Keratinocyte (primary cell): Measurements from ENCODE around the gene SEL1L. TPM values are rescaled to one million over a fixed set of nuclear protein-coding genes. Genes with fewer than 3 reads are reported as not detected.

Experiments
- DNase-seq: peaks from one replicate; pipeline ENCODE4 v3.0.0-alpha.2; 2011; ENCODE audit warnings: low read depth, missing footprints, low spot score
- FAIRE-seq: peaks from 2 replicates; lab custom pipeline; 2011; peaks lifted over from hg19 to GRCh38; lab: Jason Lieb, UNC
- H2AFZ ChIP-seq: 2 replicates; pipeline ENCODE4 v1.6.0; 2012; ENCODE audit warnings: low read length, control low read depth, inconsistent platforms; ENCODE audit not compliant: control insufficient read depth
- H3K27ac ChIP-seq: 2 replicates; pipeline ENCODE4 v1.5.1; 2011; ENCODE audit warnings: low read length; ENCODE audit not compliant: control insufficient read depth, insufficient read depth
- H3K27me3 ChIP-seq: 3 replicates; pipeline ENCODE4 v1.6.0; 2011; ENCODE audit warnings: low read length; ENCODE audit not compliant: control insufficient read depth, insufficient read depth; ENCODE audit errors: extremely low read depth
- H3K36me3 ChIP-seq, 2 experiments: 2 replicates in 1 of 2; 3 replicates in 1 of 2; pipeline ENCODE4 v1.5.1; 2011; ENCODE audit warnings: low read length in 2 of 2, mild to moderate bottlenecking in 1 of 2; ENCODE audit not compliant: control insufficient read depth in 2 of 2, insufficient read depth in 2 of 2; ENCODE audit errors: extremely low read depth in 1 of 2
- H3K4me1 ChIP-seq: 3 replicates; pipeline ENCODE4 v1.5.1; 2011; ENCODE audit warnings: low read length; ENCODE audit not compliant: control insufficient read depth, insufficient read depth; ENCODE audit errors: extremely low read depth
- H3K4me2 ChIP-seq: 3 replicates; pipeline ENCODE4 v1.6.0; 2011; ENCODE audit warnings: low read depth, low read length; ENCODE audit not compliant: control insufficient read depth, insufficient read depth; ENCODE audit errors: extremely low read depth
- H3K4me3 ChIP-seq, 3 experiments: fragments of 200-600 bp in 1 of 3; sonication (generic) in 1 of 3; 2 replicates in 2 of 3; 3 replicates in 1 of 3; pipeline ENCODE4 v1.5.1; 2011 to 2016; ENCODE audit warnings: low read length in 3 of 3, mild to moderate bottlenecking in 3 of 3, control low read depth in 2 of 3, inconsistent platforms in 1 of 3, low read depth in 1 of 3, mixed read lengths in 1 of 3, mixed run types in 1 of 3, moderate library complexity in 1 of 3; ENCODE audit not compliant: control insufficient read depth in 2 of 3, insufficient read depth in 2 of 3; ENCODE audit errors: extremely low read depth in 1 of 3
- H3K79me2 ChIP-seq: 2 replicates; pipeline ENCODE4 v1.6.0; 2012; ENCODE audit warnings: low read length; ENCODE audit not compliant: control insufficient read depth, insufficient read depth
- H3K9ac ChIP-seq: 3 replicates; pipeline ENCODE4 v1.6.0; 2011; ENCODE audit warnings: low read length; ENCODE audit not compliant: control insufficient read depth, insufficient read depth; ENCODE audit errors: extremely low read depth
- H3K9me1 ChIP-seq: 3 replicates; pipeline ENCODE4 v1.6.0; 2011; ENCODE audit warnings: low read length; ENCODE audit not compliant: control insufficient read depth, insufficient read depth; ENCODE audit errors: extremely low read depth
- H3K9me3 ChIP-seq: 2 replicates; pipeline ENCODE4 v1.5.1; 2012; ENCODE audit warnings: low read depth, low read length; ENCODE audit not compliant: control insufficient read depth
- H4K20me1 ChIP-seq: 3 replicates; pipeline ENCODE4 v1.6.0; 2011; ENCODE audit warnings: low read length; ENCODE audit not compliant: control insufficient read depth, insufficient read depth; ENCODE audit errors: extremely low read depth
- CTCF ChIP-seq, 3 experiments: IDR thresholded peaks in 1 of 3; conservative IDR thresholded peaks in 1 of 3; optimal IDR thresholded peaks in 1 of 3; 2 replicates in 2 of 3; 3 replicates in 1 of 3; pipeline versions ENCODE3 to v1.5.1; 2011; ENCODE audit warnings: low read length in 3 of 3, mild to moderate bottlenecking in 3 of 3, moderate library complexity in 2 of 3, control low read depth in 1 of 3, inconsistent platforms in 1 of 3; ENCODE audit not compliant: insufficient read depth in 2 of 3; ENCODE audit errors: extremely low read depth in 1 of 3
- EZH2 ChIP-seq: IDR thresholded peaks from one replicate; pipeline ENCODE4 v1.6.1; 2012; ENCODE audit warnings: inconsistent platforms, mild to moderate bottlenecking, low read length, moderate library complexity
- dilution Hi-C: fragments of 300-500 bp; cut with MboI; formaldehyde crosslinking; loops from one replicate; pipeline ENCODE4 v1.7.0; 2020; ENCODE audit warnings: low sequenced_read_pairs; ENCODE audit not compliant: extremely low pct_ligation_motif_present
- polyA plus RNA-seq, 5 experiments: library from polyadenylated mRNA; depleted of rRNA in 3 of 5; stranded (reverse) in 3 of 5; stranded (forward) in 1 of 5; unstranded in 1 of 5; fragments of >200 nt; gene quantifications; 1 replicate in 1 of 5; 2 replicates in 3 of 5; 3 replicates in 1 of 5; pipeline versions ENCODE4 v1.2.1 to v1.2.3, GENCODE V29; 2011 to 2012; ENCODE audit warnings: missing spikeins in 2 of 5, low read depth in 1 of 5, low replicate concordance in 1 of 5

The SEL1L gene
- polyA plus RNA-seq, 1 donor (not counting 4 experiments of a cell fraction or from before 2014, with no cell fraction given): 19.7 TPM

GRCh38 chr14:81449576-81449975 is 84.1 kb downstream of the SEL1L start:
- no peak for FAIRE-seq
- TF ChIP-seq EZH2 (no peak), CTCF (optimal IDR thresholded peaks at IDR 0.05 in 1 of 3, IDR thresholded peaks at IDR 0.05 in 1 of 3, conservative IDR thresholded peaks at IDR 0.05 in 1 of 3; ENCODE audit: extremely low read depth in 1 of 3, insufficient read depth in 2 of 3, low read length in 3 of 3) (no peak)
- H4K20me1 ChIP-seq: no peaks in the 10 kb centered on the region
- no peak for DNase-seq
- H3K9me1 ChIP-seq: no peaks in the 10 kb centered on the region
- no peak overlapping the region for H2AFZ ChIP-seq
- dilution Hi-C loops: no loop called here
- no peaks in the 10 kb centered on the region for H3K79me2 ChIP-seq
- no peaks in the 10 kb centered on the region for H3K4me1 ChIP-seq
- no peak overlapping the region for H3K4me2 ChIP-seq
- H3K9me3 ChIP-seq: no peaks in the 10 kb centered on the region
- no peak overlapping the region for H3K27ac ChIP-seq
- no peaks in the 10 kb centered on the region for H3K27me3 ChIP-seq
- no peaks in the 10 kb centered on the region for H3K36me3 ChIP-seq
- no peak overlapping the region for H3K4me3 ChIP-seq
- H3K9ac ChIP-seq: no peak overlapping the region

DNA sequence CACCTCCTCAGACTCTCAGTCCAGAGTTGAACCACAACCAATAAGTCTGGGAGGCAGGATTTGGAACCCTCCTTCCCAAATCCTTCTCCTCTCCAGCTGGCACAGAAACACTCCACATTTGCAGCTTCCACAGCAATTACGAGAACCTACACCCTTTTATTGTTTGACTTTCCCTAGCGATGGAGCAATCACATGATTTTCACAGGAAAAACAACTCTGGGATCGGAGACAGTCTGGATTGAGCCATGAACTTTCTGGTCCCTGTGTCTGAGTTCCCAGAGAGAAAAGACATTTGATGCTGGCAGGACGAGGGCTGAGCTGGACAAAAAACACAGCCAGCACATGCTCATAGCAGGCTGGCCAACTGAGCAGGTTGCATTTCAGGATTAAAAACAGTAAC is 84.5 kb downstream of the SEL1L start:
- Histone ChIP-seq H3K36me3 (no peaks in the 10 kb centered on the region), H2AFZ (peak overlapping the region; percentile 25), H3K79me2 (no peaks in the 10 kb centered on the region), H3K9ac (no peak overlapping the region), H3K9me3 (no peaks in the 10 kb centered on the region), H3K4me3 (no peak overlapping the region), H3K4me2 (peak overlapping the region; percentile 22), H3K27me3 (no peaks in the 10 kb centered on the region), H3K27ac (no peak overlapping the region), H3K4me1 (no peaks in the 10 kb centered on the region), H3K9me1 (no peaks in the 10 kb centered on the region), H4K20me1 (no peaks in the 10 kb centered on the region)
- FAIRE-seq: no peak
- dilution Hi-C loops: no loop called here
- no peak for DNase-seq
- TF ChIP-seq EZH2: no peak
- no peak for TF ChIP-seq CTCF (optimal IDR thresholded peaks at IDR 0.05 in 1 of 3, IDR thresholded peaks at IDR 0.05 in 1 of 3, conservative IDR thresholded peaks at IDR 0.05 in 1 of 3; ENCODE audit: extremely low read depth in 1 of 3, insufficient read depth in 2 of 3, low read length in 3 of 3)
